Stimulated activated CD8-positive, alpha-beta memory T cell treated with anti-CD3 and anti-CD28 coated beads, Interleukin-7, amount 100 ng/mL, for 48 hours (primary cell): ENCODE measurements around the gene ARFGAP1.

Experiments
- DNase-seq, 2 donors: peaks; one replicate each; pipeline ENCODE4 v3.0.0-alpha.2; 2020; ENCODE audit warnings: low read depth in 1 of 2; ENCODE audit errors: extremely low read depth in 1 of 2

Gene ARFGAP1

DNA sequence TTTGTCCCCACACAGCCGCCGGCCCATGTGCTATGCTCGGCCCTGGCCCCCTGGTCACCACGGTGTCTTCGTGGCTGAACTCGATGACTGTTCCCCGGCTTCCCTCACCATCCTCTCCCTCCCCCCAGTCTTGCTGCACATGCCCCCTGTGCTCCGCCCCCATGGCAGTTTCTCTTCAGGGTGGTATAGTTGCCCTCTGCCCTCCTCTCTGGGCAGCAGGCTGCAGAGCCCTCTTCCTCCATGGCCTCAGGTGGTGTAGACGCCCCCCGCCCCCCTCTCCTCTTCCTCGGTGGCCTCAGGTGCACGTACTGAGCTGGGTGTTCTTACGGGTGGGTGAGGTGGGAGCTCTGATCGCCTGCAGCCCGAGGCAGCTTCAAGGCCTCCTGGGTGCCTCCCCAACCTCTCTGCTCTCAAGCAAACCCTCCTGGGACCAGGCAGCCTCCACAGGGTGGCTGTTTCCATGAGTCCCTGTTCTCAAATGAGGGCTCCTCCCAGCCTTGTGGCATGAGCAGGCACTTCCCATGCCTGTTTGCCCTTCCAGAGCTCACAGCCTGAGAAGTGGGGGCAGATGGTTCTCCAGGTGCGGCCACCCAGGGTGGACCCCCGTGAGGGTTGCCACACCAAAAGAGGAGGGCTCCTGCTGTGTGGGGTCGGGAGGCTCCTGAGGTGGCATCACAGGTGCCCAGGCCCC lies 45.1 kb downstream of the ARFGAP1 start:
- no peak for DNase-seq

DNA sequence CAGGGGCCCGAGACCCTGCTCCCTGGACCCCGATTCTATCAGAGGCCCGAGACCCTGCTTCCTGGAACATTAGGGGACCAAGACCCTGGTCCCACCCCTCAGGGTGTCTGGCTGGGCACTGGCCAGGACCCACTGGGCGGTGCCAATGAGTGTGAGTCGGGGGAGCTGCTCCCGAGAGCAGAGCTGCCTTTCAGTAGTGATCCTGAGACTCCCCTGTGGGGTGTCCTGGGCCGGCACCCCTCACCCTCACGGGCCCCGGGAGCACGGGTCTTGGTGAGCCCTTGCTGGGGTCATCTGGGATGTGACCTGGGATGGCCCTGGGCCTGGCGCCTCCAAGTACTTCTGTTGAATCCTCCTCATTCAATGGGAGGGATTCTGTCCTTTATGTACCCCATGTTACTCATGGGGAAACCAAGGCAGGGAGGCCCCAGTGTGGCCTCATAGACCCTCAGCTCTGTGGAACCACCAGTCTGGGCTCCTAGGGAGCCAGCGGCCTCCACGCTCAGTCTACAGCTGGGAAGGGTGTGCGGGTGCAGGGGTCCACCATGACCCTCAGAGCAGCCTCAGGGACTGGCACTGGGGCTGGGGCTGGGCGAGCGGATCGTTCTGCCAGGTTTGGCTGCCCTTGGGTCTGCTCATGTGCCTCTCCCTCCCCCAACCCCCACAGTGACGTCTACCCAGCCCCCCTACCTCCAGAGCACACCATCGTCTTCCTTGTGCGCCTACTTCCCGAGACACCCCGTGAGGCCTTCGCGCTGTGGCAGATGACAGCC lies 46.0 kb downstream of the ARFGAP1 start:
- no peak for DNase-seq

DNA sequence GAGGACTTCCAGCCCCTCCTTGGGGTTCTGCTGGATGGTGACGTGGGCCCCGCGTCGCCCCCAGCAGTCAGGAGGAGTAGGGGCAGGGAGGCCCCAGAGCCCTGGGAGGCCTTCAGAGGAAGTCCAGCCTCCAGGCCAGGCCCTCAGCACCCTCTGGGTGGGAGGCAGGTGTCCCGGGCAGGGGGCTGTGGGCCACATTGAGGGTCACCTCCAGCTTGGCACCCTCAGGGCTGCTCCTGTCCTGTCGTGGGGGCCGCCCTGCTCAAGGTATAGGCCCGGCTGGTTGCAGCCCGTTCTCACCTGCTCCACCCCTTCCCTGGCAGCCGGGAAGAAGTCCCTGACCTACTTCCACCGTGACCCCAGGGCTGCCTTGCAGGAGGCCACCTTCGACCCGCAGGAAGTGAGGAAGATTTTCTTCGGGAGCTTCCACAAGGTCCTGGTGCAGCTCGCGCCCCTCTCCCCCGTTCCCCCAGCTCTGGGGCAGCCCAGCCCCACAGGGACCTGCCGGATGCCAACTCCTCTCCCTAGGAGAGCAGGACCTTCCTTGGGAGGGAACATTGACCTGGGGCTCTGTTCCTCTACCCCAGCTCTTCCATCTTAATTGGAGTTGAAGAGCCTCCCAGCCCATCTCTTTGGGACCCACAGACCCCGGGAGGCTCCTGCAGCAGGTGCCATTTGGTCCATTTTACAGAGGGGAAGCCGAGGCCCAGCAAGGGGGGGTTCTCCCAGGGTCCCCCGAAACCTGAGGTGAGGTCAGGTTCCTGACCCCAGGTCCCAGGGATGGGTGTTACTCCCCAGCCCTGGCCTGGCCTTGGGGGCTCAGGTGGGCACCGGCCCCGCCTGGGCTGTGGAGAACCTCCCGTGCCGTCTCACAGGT lies 46.8 kb downstream of the ARFGAP1 start:
- DNase-seq: no peak

DNA sequence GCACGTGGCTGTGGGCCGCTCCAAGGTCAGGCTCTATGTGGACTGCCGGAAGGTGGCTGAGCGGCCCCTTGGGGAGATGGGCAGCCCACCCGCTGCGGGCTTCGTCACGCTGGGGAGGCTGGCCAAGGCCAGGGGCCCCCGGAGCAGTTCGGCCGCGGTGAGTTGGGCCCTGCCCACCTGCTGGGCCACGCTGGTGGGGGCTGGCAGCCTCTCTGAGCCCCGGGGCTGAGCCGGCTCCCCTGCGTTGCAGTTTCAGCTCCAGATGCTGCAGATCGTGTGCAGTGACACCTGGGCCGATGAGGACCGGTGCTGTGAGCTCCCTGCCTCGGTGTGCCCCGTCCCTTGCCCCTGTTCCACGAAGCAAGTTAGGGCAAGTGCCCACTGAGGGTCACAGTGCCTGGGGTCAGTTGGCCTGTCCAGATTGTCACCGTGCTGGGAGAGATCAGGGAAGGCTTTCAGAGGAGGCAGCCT lies 47.5 kb downstream of the ARFGAP1 start:
- DNase-seq: no peak

DNA sequence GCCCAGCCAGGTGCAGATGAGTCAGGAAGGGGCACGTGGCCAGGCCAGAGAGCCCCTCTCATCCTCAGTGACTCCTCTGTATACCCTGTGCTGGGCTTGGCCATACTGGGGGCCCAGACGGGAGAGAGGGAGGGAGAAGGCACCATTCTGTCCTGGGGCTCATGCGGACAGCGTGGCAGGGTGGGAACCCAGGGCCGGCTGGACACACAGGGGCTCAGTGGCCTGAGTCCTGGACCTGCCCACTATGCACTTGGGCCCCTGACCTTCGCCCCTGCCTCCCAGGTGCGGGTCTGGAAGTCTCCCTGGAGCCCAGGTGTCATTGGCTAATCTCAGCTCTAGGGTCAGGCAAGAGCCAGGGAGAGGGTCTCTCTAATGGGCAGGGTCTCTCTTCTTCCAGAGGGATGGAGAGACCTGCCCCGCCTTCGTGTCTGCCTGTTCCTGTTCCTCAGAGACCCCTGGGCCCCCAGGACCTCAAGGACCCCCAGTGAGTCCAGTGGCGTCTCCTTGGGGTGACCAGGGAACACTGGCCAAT lies 48.1 kb downstream of the ARFGAP1 start:
- DNase-seq: no peak

DNA sequence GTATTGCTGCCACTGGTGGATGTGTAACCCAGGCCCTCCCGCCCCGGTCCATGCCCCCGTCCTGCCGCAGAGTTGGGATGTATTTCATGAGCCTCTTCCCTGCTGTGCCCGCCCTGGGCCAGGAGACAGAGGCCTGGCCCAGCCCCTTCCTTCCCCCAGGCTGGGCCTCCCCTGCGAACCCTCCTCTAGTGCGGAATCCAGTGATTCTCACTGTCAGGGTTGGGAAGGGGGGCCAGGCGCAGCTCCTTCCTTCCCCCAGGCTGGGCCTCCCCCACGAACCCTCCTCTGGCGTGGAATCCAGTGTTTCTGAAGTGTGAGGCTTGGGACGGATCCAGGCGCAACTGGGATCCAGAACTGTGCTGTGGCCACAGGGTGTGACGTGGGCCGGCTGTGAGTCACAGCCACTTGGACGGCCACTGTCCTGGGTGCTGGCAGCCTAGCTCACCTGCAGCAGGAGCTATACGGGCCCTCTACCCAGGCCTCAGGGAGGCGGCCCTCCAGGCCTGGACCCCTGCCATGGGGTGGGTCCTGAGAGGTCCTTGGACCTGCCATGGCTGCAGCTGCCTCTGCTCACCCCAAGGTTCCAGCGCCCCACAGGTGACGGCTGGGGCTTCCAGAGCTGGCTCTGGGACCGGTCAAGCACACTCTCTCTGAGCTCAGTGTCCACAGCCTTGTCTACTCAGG lies 48.7 kb downstream of the ARFGAP1 start:
- DNase-seq: no peak

DNA sequence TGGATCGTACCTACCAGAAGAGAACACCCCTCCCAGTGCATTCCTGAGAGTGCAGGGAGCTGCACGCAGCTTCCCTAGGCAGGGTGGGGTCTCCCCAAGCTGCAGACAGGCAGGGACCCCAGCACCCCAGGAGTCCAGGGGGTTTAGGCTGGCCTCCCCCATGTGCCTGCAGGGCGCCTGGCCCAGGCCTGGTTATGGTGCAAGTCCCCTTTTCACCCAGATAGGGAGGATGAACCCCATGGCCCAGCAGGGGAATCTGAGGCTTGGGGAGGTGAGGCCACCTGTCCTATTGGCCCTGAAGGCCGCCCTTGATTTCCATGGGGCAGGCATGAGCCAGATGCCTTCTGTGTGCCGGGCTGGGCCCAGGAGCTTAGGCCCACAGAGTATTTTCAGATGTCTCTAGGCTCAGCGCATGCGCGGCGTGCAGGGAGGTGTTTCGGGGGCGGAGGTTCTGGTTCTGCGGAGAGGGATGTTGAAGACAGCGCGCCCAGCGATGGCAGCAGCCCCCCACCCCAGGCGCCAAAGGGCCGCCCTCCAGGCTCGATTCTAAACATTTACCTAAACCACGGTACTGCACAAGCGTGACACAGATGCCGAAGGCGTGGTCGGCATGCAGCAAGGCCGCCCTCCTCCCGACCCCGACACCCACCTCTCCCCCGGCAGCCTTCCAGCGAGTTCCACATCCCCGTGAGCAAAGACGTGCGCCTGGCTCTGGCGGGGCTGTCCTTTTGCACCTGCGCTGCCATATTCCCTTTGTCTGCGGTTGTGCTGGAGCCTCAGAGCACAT lies 49.7 kb downstream of the ARFGAP1 start:
- no peak for DNase-seq

DNA sequence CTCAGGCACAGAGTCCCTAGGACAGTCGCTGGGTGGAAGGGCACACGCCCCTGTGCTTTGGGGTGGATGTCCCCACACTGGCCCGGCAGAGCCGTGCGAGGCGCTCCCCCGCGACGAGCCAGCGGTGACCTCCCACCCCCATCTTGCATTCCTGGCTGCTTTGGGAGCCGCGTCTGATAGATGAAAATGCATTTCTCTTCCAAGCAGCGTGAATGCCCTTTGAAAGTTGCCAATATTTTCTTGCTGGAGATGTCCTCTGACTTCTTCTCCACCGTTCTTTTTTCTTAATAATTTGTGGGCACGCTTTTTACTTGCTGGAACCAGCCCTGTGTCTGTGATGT lies 50.3 kb downstream of the ARFGAP1 start:
- no peak for DNase-seq

DNA sequence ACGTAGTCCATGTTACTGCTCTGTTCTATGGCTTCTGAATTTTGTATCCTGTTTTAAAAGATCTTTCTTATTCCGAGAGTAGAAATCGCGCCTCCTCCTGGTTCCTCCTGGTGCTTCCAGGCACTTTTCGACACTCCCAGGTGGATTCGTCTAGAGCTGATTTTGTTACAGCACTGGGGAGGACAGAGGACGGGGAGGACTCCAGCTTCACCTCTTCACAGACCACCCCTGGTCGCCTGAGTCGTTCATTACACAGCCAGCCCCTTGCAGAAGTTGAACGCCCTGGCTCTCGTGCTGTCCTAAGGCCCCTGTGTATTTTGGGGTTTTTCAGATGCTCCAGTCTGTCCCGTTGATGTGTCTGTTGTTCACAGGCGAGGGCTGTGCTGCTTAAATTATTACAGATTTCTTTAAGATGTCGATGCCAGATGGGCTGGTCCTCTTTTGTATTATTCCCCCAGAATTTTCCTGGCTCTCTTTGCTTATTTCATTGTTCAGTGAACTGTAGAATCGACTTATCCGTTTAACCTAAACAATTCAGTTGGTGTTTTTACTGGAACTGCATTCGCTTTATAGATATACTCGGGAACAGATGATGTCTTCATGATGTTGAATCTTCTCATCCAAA lies 50.9 kb downstream of the ARFGAP1 start:
- DNase-seq: no peak

DNA sequence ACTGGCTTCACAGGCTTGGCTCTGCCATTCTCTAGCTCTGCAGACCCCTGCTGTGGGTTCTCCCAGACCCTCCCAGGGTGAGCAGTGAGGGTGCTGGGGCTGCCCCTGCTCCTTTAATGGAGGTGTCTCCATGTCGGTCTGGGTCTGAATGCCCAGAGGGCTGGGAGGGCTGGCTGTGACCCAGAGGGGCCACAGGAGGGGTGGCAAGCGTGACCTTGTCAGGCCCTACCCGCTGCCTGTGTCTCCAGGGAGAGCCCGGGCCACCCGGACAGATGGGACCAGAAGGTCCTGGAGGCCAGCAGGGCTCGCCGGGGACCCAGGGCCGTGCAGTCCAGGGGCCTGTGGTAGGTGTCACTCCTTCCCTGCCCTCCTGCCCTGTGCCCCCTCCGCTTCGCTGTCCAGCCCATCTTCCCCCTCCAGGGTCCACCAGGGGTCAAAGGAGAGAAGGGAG lies 52.4 kb downstream of the ARFGAP1 start:
- no peak for DNase-seq

DNA sequence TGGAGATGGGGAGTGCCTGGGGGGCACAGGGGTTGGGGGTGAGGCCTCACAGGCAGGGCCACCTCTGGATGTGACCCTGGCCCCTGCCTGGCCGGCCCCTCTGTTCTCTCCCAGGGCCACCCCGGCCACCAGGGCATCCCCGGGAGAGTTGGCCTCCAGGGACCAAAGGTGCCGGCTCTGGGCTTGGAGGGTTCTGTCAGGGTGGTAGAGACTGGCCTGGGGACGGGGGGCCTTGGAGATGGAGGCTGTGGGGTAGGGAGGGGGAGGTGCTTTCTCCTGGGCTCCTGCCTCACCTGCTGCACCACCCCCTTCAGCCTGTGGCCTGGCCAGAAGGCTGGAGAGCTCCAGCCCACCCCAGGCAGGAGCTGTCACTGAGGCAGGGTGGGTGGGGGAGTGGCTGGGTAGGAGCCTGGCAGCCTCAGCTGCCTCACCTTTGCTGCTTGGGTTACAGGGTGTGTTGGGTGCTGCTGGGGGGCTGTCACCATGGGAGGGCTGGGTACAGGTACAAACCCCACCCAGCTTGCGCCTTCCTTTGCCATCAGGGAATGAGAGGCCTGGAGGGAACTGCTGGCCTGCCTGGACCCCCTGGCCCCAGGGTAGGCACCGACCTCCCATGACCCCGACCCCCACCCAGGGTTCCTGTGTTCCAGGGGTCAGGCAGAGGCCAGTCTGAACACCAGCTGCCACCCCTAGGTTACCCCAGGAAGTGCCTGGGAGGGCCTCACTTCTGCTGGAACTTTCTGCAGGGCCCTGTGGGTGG lies 53.1 kb downstream of the ARFGAP1 start:
- DNase-seq: no peak

DNA sequence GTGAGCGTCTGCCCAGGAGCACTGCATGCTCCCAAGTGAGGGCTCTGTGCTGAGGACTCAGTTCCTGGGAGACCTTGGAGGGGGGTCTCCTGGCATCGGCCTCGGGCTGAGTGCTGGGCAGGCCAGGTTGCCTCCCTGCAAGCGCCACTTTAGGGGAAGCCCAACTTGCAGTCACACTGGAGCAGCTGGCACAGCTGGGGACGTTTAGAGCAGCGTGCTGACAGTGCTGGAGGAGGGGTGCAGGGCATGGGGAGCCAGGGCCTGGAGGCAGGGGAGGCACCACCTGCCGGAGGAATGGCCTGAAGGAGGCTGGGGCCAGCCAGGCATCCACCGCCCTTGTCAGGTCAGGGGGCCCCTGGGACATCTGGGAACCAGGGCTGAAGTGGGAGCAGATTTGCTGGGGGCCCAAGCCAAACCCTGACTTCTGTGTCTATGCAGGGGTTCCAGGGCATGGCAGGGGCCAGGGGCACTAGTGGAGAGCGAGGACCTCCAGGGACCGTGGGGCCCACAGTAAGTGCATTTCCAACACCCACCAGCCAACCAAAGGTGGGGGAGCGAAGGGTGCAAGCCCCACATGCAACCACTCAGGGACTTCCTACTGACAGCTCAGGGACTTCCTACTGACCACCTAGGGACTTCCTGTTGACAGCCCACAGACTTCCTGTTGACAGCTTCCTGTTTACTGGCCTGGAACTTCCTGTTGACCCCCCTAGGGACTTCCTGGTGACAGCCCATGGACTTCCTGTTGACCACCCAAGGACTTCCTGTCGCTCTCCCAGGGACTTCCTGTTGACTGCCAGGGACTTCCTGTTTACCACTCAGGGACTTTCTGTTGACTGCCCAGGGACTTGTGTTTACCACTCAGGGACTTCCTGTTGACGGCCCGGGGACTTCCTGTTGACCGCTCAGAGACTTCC lies 54.0 kb downstream of the ARFGAP1 start:
- DNase-seq: no peak

DNA sequence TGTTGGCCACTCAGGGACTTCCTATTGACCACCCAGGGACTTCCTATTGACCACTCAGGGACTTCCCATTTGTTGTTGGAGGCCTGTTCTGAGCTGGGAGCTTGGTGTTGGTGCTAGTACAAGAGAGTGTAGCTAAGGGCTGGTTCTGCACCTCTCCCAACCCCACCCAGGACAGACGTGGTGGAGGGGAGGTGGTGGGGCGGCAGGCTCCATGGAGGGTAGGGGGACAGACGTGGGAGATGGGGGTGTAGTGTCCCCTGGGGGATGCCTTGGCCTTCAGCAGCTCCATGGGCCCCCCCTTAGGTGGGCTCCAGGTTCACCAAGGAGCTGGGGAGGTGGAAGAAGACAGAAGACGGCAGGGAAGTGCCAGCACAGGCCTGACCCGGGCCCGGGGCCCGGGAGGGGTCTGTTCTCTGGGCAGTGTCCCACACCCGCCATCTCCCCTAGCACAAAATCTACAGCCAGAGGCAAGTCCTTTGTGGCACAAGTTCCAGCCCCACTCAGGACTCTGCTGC lies 54.7 kb downstream of the ARFGAP1 start:
- DNase-seq: no peak

DNA sequence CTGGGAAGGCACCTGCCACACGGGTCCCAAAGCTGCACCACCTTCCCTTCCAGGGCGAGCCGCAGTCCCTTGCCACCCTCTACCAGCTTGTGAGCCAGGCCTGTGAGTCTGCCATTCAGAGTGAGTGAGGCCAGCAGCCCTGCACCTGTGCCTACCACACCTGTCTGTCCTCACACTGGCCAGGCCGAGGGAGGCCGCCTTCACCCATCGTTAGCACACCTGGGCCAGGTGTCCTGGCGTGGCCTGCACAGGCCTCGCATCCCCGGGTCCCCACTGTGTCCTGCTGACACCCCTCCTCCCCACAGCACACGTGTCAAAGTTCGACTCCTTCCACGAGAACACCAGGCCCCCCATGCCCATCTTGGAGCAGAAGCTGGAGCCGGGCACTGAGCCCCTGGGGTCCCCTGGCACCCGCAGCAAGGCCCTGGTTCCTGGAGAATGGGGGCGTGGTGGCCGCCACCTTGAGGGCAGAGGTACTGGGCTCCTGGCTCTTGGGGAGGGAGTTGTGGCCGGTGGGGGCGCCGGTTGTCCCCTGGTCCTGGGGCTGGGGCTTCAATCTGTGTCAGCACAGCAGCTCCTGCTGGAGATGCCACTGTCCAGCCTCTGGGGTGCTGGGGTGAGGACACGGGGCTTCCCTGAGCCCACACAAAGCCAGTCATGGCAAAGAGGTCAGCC lies 55.5 kb downstream of the ARFGAP1 start:
- no peak for DNase-seq

DNA sequence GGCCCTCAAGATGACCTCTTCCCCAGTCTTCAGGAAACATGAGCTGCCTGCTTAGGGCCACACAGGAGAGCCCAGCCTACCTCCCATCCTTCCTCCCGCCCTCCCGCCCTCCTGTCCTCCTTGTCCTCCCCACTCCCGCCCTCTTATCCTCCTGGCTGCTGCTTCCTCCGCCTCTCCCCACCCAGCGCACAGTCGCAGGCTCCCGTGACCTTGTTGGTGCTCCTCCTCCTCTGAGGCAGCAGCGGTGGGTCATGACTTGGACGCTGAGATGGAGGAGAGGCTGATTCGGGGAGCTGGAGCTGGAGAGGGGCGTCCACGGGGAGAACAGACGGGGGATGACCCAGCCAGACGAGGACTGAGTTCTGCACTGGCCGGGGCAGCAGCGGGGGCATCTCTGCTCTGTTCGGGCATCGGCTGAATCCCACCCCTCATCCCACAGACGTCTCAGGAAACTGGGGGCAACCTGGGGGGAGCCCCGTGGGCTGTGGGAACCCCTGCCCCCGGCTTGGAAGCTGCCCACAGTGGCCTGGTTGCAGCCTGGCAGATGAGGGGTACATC lies 56.2 kb downstream of the ARFGAP1 start:
- DNase-seq: no peak

DNA sequence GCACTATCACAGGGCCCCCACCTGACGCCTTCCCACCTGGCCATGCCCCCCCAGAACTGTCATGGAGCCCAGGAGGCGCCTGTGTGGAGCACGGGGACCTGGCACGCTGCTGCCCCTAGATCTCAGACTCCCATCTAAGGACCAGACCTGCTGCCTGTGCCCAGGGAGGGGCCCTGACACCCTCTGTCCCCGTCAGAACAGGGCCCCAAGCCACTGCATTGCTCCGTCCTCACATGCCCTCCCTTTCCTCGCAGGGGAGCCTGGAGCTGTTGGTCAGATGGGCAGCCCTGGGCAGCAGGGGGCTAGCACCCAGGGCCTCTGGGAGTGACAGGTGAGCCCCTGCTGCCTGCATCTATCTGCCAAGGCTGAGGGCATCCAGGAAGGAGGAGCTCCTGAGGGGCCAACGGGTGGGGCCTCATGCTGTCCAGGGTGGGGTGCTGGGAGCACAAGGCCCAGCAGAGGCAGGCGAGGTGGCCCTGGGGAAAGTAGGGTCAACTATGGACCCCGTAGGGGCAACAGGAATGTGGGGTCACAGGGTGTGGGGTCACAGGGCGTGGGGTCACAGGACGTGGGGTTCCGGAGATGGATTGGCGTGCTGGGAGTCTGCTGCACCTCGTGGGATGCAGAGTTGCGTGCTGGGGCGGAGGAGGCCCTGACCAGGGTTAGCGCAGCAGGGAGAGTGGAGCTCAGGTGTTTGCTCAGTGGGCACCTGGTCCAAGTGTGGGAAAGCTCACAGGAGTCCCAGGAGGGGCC lies 56.9 kb downstream of the ARFGAP1 start:
- DNase-seq: no peak
